ENCODE results near the gene KSR2.

DNA sequence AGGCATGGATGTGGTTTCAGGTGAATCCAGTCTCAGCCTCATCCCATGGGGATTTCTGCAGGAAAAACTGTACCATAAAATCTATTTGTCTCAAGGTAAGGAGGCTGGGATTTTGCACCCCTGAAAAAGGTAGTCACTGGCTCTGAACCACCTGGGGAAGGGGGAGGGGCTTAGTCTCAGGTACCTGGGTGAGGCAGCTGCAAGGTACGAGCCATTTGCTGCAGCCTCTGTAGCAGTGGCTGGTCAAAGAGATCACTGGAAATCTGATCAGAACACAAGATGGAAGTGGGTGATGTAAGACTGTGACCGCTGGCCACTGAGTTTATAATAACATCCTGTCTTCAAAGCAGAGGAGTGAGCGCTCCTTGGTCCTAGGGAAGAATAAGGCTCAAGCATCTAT lies 397.5 kb downstream of the KSR2 start:
- TF ChIP-seq, protein P1, sequence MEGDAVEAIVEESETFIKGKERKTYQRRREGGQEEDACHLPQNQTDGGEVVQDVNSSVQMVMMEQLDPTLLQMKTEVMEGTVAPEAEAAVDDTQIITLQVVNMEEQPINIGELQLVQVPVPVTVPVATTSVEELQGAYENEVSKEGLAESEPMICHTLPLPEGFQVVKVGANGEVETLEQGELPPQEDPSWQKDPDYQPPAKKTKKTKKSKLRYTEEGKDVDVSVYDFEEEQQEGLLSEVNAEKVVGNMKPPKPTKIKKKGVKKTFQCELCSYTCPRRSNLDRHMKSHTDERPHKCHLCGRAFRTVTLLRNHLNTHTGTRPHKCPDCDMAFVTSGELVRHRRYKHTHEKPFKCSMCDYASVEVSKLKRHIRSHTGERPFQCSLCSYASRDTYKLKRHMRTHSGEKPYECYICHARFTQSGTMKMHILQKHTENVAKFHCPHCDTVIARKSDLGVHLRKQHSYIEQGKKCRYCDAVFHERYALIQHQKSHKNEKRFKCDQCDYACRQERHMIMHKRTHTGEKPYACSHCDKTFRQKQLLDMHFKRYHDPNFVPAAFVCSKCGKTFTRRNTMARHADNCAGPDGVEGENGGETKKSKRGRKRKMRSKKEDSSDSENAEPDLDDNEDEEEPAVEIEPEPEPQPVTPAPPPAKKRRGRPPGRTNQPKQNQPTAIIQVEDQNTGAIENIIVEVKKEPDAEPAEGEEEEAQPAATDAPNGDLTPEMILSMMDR (conservative IDR thresholded peaks at IDR 0.05), result no peak
- no peak for TF ChIP-seq EZH2 (IDR thresholded peaks at IDR 0.05; ENCODE audit: low read depth)
